Bronchial epithelial cell (primary cell): ENCODE results near the gene THSD4. TPM values are rescaled to one million over a fixed set of nuclear protein-coding genes. Genes with fewer than 3 reads are reported as not detected.

Experiments
- DNase-seq: peaks from one replicate; pipeline ENCODE4 v3.0.0-alpha.2; 2010; ENCODE audit warnings: low read depth
- FAIRE-seq: peaks from 2 replicates; lab custom pipeline; 2011; peaks lifted over from hg19 to GRCh38; lab: Jason Lieb, UNC
- H3K27me3 ChIP-seq: 2 replicates; pipeline ENCODE4 v1.5.1; 2011; ENCODE audit warnings: low read length; ENCODE audit not compliant: control insufficient read depth, insufficient read depth
- H3K36me3 ChIP-seq: 2 replicates; pipeline ENCODE4 v1.5.1; 2011; ENCODE audit warnings: low read length; ENCODE audit not compliant: control insufficient read depth, insufficient read depth
- H3K4me3 ChIP-seq: 2 replicates; pipeline ENCODE4 v1.5.1; 2011; ENCODE audit warnings: mild to moderate bottlenecking, low read depth, low read length, control low read depth
- CTCF ChIP-seq: IDR thresholded peaks from 2 replicates; pipeline ENCODE4 v1.5.1; 2011; ENCODE audit warnings: mild to moderate bottlenecking, moderate library complexity, low read length, control low read depth, inconsistent platforms; ENCODE audit not compliant: insufficient read depth, severe bottlenecking
- total RNA-seq: library from RNA; depleted of rRNA; stranded (reverse); fragments of >200 nt; gene quantifications from 2 replicates; pipeline ENCODE4 v1.2.1, GENCODE V29; 2014

Gene THSD4
- total RNA-seq, 1 donor from 2014 or later, result 14.5 TPM

DNA sequence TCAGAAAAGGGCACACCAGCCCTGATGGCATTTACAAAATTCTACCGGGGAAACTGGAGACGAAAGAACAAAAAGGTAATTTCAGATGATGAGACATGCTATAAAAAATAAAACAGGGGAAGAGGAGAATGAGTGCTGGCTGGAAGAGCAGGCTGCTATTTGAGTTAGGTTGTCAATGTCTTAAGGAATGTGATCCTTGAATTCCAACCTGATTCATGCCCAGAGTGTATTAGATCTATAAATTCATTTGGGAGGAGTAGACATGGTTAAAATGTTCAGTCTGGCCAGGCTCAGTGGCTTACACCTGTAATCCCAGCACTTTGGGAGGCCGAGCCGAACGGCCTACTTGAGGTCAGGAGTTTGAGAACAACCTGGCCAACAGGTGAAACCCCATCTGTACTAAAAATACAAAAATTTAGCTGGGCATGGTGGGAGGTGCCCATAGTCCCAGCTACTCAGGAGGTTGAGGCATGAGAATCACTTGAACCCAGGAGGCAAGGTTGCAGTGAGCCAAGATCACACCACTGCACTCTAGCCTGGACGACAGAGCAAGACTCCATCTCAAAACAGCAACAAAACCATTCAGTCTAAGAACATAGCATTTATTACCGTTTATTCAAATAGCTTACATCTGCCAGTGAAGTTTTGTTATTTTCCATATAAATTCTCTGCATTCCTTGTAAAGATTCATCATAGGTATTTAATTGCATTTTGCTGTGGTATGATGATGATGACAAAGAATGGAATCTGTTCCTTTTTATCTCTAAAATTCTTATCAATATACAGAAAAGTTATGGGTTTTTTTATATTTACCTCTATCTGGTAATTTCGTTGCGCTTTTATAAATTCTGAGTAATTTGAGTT is 568.4 kb downstream of the THSD4 start:
- TF ChIP-seq CTCF, result no peak
- FAIRE-seq (no peak), DNase-seq (no peak)
- H3K27me3 ChIP-seq, result no peaks in the 10 kb centered on the region
- H3K36me3 ChIP-seq, result no peaks in the 10 kb centered on the region
- no peak overlapping the region for H3K4me3 ChIP-seq

GRCh38 chr15:71685420-71685993 is 570.2 kb downstream of the THSD4 start:
- Histone ChIP-seq H3K4me3 (no peak overlapping the region), H3K27me3 (no peaks in the 10 kb centered on the region), H3K36me3 (no peaks in the 10 kb centered on the region)
- DNase-seq, result no peak
- no peak for FAIRE-seq
- no peak for TF ChIP-seq CTCF

DNA sequence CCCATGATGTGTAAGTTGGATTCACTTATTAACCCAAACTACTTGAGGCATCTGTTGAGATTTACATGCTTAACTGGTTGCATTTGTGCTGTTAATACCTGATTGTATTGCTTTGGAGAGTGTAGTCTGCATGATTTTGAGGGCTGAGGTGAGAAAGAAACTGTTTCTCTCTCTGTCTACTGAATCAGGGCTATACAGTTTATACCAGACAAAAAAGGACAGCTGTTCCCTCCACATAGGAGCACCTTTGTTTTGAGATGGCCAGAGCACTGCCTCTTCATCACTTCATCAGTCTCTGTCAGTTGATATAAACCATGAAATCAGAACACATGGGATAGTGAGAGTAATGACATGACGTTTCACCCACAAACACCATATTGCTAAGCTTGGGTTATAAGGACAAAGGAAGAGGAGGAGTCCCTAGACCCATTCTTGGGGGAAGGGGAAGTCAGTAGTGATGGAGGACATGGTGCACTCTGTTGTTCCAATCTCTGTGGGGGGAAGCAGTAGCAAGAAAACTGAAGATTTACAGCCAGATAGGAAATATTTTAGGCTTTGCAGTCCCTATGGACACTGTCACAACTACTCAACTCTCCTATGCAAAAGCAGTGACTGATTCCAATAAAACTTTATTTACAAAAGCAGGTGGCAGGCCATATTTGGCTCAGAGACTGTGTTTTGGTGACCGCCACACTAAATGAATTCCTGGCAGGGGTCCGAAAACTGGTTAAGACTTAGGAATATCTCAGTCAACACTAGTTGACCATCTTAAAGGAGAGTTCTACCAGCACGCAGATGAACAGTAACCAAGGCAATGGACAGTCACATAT is 571.2 kb downstream of the THSD4 start:
- TF ChIP-seq CTCF, result no peak
- DNase-seq (no peak), FAIRE-seq (no peak)
- no peaks in the 10 kb centered on the region for H3K27me3 ChIP-seq
- H3K36me3 ChIP-seq, result no peaks in the 10 kb centered on the region
- H3K4me3 ChIP-seq, result no peak overlapping the region

- Histone ChIP-seq H3K36me3 (no peaks in the 10 kb centered on the region), H3K27me3 (no peaks in the 10 kb centered on the region), H3K4me3 (no peak overlapping the region)
- DNase-seq (peak; percentile 43), FAIRE-seq (no peak)
- TF ChIP-seq CTCF, result no peak
These were observed 572.7 kb downstream of the THSD4 start for GRCh38 chr15:71687902-71688508.

DNA sequence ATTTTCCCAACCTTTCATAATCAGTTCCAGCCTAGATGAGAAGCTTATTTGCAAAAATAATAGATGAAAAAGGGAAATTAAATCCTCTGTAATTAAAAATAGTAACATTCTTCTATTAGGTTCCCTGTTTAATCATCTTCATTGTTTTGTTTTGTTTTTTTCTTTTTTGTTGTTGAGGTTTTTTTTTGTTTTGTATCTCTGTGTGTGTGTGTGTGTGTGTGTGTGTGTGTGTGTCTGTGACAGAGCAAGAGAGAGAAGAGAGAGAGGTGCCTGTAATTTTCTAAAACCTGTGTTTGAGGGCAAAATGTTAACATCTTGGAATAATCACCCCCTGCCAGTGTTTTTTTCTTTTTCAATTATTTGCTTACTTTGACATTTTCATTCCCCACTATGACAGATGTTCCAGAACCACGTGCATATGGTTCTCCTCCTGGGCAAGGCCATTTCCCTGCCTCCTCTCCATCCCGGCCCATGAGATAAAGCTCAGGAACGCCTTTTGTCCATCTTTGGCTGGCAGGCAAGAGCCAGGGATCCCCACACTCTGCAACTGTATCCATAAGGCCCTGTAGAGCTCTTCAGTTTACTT is 573.3 kb downstream of the THSD4 start:
- Histone ChIP-seq H3K27me3 (no peaks in the 10 kb centered on the region), H3K4me3 (no peak overlapping the region), H3K36me3 (no peaks in the 10 kb centered on the region)
- TF ChIP-seq CTCF, result no peak
- FAIRE-seq (no peak), DNase-seq (no peak)
